HG03039 (cell line): ENCODE data around the gene TSPAN10.
"Not testable (repeated sequence)": the region's sequence is repeated elsewhere in the genome, so short reads cannot be mapped to it uniquely, and the experiment has no call there.

Experiments used
- ATAC-seq: cut with Tn5 transposase; IDR thresholded peaks from one replicate; pipeline ENCODE4 v1.9.1; 2021; ENCODE audit warnings: mild to moderate bottlenecking, moderate library complexity; ENCODE audit not compliant: unreplicated experiment

The TSPAN10 gene

DNA sequence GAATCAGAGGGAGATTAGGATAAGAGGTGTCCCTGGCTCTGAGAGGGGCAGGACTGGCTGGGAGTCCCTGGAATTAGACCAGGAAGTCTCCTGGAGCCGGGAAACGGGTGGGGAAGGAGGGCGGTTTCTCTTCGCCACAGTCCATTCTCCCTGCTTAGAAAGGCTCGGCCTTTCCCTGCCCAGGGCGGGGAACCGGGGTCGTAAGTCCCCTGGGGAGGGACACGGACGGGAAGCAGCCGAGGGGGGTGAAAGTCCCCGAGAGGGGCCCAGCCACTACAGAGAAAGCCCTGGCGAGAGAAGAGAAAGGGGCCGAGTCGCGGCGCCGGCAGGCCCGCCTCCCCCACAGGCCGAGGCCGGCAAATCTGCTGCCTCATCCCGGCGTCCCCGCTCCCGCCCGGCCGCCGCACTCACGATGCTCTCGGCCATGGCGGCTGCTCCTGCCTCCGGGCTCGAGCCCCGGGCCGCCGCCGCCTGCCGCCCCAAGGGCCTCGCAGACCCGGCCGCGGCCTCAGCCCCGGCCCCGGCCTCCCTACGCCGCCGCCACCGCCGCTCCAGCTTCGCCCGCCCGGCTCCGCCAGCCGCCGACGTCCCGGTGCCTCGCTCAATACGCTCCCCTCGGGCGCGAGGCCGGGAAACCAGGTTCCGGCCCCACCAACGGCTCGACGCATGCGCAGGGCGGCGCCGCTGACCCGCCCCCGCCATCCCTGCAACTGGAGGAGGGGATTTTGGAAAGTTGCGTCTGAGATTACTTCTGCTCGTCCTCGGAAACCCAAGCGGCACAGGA lies at the start of gene TSPAN10, which contains the start of gene NPLOC4:
Gene TSPAN10, plus strand, starts transcription at position 692 of the 784 bp plus-strand sequence. CDS start 5,217 bp downstream, outside the sequence.
Gene NPLOC4, minus strand, starts transcription at position 608 of the 784 bp plus-strand sequence. Its CDS starts 182 bp downstream, at position 426.
- peak; percentile 83 for ATAC-seq

DNA sequence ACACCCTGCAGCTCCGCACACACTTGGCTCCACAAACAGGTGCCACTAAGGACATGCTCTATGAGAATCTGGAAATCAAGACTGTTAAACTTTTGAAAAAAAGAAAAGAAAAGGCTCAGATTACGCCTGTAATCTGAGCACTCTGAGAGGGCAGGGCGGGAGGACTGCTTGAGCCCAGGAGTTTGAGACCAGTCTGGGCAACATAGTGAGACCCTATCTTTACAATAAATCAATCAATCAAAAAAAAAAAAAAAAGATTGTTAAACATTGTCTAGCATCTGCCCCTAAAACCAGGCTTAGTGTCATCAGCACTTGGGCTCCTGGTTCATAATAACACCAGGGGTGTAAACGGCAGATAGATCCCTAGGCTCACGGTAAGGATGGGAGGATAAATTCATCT lies 47.4 kb upstream of the TSPAN10 start:
- ATAC-seq, result no peak

DNA sequence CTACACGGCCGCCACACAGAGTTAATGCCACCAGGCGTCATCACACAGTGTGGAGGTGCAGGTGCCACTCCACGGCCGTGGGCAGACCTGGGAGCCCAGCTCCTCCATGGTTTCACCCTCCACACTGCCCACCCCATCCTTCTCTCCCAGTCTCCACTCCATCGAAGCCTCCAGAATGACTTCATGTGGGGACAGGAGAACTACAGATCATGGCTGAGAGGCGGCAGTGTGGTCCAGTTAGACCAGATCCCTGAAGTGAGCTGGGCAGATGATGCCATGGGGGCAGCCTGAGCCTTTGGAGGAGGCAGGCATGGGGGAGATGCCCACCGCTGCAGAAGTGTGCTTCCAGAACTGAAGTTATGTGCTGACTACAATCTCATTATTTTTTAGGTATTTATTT lies 46.9 kb upstream of the TSPAN10 start:
- no peak for ATAC-seq

DNA sequence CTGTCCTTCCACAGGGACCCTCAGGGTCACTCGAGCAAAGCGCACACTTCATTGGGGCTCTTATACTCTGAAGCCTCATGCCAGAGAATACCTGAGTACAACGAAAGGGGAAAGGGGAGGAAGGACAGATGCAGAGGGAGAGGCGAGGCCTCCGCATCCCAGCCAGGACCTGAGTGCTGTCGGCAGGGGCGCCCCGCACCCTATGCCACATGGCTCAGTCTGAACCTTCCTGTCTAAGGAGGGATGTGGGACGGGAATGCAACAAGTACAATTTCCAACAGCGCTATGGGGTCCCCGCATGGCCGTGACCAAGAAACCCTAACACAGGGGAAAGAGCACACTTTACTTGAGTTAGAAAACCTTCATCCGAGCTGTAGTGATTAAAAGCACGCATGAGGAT lies 45.0 kb upstream of the TSPAN10 start:
- ATAC-seq, result no peak

DNA sequence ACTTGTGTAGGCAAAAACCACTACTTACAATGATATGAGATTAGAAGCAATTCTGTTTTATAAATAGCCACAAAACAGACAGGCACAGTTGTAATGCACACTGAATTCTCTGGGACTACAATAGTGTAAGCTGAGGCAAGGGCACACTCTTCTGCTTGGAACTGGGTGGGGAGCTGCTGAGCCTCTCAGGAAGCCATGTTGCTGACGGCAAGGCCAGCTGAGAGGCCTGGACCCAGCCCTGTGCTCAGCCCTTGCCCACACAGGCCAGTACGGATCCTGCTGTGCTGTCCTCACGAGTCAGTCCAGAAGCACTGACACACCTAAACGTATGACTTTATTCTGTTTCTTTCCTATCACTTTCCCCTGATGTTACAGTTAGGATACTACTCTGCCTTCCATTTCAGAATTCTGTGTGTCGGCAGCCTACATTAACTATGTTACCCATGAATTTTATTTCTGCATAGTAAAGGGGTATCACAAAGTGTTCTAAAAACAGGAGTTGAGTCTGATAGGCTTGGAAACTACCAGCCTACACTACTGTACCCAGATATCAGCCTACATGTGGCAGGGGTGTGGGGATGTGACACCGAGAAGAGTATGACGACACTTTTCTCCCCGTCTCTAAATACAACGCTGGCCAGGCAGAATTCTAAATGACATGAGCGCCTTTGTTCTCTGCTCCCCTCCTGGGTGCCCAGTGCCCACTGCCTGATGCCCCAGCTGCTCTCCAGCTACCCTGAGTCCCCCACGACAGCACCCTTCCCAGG lies 43.7 kb upstream of the TSPAN10 start:
- ATAC-seq, result no peak

DNA sequence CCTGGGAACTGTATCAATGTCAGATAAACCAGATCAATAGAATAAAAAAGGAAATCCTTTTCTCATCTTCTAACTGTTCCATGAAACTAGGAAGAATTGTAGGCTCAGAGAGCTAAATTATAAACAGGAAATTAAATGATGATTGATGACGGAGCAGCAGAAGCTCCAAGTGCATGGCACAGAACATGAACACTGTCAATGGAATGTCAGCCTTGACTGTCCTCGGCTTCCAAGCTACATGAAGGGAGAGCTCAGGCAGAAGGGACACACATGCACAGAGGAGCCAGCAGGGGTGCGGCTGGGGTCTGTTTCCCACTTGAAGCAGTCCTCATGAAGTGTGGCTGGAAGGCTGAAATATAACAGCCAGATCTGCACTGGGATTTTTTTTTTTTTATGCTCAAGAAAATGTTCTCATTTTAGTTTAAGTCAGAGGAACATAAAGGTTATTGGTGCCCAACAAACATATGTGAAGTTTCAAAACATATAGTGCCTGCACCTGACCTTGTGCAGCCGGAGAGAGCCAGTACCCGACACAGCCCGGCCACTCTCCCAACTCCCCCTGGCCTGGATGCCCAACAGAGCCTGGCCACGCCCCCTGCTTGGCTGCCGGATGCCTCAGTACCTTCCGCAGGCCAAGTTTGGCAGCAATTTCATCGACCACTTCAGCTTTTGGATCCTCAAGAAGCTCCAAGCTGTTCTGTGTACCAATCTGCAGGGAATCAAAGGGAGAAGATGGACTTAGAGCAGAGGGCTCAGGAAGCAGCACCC lies 37.1 kb upstream of the TSPAN10 start:
- no peak for ATAC-seq

DNA sequence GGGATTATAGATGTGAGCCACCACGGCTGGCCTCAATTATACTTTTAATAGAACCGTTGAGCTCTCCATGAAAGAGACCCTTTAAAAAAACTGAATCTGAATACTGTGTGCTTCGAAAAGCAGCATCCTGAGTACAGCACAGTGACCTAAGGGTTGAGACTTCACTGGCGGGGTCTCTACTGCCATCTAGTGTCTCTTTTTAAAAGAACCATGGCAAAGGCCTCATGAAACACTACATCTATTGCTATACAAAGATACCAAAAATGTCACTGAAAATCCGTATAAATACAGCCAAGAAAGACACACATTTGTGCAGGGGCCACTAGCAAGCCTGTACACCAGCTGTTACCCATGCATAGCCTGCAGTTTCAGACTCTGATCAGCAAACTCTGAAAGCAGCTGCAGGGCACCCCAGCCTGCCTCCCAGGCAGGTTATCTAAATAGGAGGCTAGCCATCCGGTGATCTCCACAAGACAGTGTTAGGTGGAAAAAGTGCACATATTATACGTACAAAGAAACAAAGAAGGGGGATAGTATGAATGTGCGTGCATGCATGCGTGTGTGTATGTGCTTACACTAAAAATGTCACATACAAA lies 35.4 kb upstream of the TSPAN10 start:
- no peak for ATAC-seq

DNA sequence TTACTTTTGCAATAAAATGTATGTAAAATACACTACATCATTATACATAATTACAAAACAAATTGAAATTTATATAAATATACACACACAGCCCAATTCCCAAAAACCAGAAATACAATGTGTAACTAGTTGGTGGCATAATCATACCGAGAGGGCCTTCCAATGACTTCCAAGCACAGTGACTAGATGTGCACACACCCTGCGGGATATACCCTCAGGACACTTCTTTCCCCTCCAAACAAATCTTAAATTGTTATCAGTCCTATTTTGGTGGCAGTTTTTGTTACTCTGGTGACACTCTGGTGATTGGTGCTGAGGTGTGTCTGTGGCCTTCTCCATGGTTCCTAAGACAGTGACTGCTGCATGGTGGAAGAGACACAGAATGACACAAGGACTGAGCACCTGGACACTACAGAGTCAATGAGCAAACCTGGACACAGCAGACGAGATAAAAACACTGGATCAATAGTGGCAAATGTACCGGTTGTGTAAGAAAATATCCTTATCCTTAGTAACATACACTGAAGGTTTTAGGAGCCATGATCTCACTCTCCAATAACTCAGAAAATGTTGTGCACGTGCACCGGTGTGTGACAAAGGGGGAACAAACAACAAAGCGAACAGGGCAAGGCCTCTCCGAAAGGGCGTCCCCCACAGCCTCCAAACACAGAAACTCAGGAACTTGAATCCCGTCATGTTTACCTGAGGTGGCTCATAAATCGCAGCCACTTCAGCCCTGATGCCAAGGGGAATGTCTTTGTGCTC lies 33.0 kb upstream of the TSPAN10 start:
- ATAC-seq, result no peak

DNA sequence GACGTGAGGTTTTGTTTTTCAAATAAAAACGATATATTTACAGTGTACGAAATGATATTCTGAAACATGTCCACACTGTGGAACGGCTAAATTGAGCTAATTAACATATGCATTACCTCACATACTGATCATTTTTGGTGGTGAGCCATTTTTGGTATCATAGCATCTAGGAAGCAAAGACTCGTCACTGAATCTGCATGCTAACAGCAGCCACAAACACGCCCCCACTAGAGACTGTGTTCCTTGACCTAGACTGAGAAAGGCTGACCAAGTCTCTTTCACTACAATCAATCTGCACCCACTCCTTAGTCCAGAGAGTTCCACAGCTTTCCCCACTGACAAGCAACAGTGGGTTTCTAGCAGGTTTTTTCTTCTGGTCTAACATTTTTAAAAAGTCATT lies 29.6 kb upstream of the TSPAN10 start:
- no peak for ATAC-seq

DNA sequence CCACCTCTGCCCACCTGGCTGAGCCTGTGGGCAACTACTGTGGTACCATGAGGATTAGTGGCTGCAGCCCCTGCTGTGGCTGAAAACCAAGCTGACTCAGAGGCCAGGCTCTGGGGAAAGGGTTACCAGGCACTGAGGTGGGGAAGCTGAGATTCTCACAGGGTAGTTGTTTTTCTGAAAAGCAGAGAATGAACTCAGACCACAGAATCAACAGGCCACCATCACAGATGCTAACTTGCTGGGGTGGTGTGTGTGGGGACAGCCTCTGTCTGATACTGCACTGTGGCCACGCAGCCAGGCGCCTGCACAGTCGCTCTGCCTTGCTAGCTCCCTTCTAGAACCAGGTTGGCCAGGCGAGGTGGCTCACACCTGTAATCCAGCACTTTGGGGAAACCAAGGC lies 28.9 kb upstream of the TSPAN10 start:
- no peak for ATAC-seq

DNA sequence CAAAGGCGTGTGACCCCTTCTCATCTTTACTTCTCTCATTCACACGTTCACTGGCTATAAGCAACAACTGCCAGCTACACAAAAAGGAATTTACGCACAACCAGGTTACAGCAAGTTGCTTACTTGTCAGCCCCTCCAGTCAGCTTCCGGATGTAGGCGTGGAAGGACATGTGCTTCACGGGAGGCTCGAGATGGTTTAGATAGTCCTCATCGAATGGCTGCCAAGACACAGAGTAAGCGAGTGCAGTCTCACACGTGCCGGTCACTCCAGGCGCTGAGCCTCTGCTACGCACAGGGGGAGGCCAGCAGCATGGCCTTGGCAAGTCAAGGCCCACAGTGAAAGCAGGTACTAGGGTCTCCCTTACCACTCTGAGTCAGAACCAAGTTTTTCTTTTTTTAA lies 28.4 kb upstream of the TSPAN10 start:
- no peak for ATAC-seq

DNA sequence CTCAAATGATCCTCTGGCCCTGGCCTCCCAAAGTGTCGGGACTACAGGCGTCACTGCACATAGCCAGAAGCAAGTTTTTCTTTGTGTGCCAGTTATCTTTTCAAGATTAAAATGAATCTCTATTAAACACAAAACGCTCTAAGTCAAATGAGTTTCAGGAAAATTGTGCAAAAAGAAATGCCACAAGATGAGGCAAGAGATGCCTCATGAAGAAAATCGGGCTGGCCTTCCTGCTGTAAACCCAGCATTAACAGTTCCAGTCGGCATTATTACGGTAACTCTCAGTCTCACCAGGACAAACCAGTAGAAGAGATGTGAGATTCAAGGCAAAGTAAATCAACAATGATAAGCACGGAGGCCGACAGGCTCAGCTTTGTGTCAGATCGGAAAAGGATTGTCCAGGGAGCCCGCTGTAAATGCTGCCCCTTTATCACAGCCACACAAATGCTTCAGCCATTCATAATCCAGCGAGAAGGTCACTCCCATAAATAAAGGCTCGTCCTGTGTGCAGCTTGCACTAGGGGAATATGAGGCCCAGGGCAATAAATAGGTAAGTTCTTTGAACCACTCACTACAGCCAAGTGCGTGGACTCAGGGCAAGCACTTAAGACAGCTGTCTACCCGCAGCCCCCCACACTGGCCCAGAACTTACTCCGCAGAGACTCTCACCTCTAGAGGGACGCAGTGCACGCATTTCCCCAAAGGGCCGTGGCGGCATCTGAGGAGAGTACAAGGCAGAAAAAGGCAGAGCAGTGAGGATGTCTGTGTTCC lies 27.3 kb upstream of the TSPAN10 start:
- no peak for ATAC-seq

DNA sequence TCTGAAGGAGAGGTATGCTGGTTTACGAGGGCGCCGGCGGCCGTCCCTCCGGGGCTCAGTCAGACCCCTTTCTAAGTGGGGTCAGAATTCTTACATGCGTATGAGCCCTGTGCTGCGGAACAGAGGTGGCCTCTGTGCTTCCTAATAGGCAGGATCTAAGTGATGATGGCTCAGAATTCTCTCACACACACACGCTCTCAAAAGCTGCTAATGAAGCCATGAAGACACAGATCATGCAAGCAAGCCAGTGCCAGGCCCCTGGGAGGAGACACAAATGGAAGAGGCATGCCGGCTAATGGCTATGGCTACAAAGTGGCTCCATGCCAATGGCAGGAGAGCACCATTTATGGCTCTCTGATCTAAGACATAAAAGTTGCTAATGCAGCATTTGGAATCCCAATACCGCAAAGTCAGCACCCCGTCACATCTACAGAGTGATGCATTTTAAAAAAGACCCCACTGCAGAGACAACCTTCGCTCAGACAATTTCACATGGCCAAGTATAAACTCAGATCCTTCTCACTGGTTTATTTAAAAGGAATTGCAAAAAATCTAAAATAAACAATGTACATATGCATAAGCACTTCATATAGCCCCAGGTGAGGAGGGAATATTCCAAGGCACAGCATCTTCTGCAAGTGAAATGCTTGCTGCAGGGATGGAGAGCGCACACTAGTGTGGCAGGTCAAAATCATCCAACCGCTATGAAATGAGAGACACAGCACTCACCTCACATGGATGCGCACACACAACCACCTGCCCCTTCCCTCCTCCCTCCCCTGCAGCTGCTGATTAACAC lies 24.6 kb upstream of the TSPAN10 start:
- no peak for ATAC-seq

DNA sequence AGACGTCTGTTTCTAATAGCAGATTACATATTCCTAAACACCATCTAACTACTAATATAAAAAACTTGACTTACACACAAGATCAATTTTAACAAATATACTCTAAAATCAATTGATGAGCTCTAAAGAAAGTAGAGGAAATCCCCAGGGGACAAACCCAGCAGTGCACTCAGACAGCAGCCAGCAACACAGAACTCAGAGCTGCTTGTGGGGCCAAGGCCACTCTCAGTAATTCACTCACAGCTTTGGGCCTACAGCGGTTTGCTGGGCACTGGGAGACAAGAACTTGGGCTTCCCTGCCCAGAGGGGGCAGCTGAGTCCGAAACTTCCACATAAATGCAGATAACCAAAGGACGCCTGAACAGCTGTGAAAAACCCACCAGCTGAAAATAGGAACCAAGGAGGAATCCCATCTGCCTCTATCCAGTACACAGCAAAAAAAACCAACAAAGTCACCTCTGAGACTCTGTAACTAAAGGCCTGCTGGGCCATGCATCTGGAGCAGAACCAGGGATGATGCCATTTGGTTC lies 21.5 kb upstream of the TSPAN10 start:
- no peak for ATAC-seq

DNA sequence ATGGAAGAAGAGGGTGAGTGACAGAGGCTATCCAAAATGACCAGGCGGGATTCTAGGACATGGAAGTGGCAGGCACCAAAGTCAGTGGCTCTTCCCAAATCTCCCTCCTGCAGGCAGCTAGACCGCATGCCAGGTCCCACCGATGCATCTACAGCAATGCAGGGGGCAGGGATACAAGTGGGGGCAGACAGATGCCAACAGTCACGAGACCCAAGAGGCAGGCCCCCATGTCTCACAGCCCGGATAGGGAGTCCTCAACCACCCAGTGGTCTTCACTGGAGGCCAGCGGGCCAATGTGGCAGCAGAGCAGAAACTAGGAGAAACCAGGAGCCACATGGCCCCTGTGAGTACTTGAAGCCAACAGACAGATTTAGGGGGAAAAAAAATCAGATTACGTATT lies 20.1 kb upstream of the TSPAN10 start:
- ATAC-seq, result no peak

DNA sequence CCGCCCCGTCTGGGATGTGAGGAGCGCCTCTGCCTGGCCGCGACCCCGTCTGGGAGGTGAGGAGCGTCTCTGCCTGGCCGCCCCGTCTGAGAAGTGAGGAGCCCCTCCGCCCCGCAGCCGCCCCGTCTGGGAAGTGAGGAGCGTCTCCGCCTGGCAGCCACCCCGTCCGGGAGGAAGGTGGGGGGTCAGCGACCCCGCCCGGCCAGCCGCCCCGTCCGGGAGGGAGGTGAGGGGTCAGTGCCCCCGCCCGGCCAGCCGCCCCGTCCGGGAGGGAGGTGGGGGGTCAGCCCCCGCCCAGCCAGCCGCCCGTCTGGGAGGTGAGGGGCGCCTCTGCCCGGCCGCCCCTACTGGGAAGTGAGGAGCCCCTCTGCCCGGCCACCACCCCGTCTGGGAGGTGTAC lies 18.7 kb upstream of the TSPAN10 start:
- ATAC-seq, result not testable (repeated sequence)

DNA sequence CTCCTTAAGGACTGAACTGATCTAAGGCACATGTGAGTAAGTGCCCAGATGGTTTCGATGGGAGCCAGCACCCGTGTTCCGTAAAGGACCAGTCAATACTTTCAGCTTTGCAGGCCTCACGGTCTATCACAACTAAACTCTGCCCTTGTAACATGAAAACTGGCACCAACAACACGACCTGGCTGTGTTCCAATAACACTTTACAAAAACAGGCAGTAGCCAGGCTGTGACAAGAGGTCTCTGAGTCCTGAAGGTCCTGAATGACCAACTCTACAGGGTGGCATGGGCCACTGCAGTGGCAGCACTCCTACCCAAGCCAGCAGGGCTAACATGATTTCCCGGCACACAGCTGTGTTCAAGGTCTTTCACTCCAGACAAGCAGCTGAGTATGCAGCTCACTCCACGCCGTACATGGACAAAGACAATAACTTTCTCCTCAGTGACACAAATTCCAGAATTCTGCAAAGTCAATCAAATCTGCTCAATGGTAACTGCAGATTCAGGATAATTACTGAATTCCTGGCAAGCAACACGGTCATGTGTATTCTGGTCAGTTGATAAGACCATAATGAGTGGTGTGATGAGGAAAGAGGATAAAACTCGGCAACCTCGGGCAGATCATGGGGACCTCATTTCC lies 15.4 kb upstream of the TSPAN10 start:
- ATAC-seq, result no peak

DNA sequence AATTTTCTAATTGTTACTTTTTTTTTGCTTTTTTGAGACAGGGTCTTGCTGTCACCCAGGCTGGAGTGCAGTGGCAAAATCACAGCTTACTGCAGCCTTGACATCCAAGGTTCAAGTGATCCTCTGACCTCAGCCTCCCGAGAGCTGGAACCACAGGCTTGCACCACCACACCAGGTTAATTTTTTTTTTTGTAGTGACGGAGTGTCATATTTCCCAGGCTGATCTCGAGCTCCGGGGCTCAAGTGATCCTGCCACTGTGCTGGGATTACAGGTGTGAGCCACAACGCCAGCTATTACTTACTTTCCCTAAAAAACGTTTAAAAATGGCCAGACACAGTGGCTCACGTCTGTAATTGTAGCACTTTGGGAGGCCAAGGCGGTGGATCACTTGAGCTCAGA lies 6.7 kb upstream of the TSPAN10 start:
- no peak for ATAC-seq
